Measurements from ENCODE around the gene ART4. TPM values are rescaled to one million over a fixed set of nuclear protein-coding genes. Genes with fewer than 3 reads are reported as not detected.

The ART4 gene
- total RNA-seq (2022; extraction: Qiagen RNA extraction), result 0.15 TPM in 1 of 5 replicates, not detected in the others

GRCh38 chr12:14843425-14843887 is at the start of gene ART4:
Gene ART4, minus strand, starts transcription at chr12:14843526. Its CDS starts 413 bp downstream, at chr12:14843113.

GRCh38 chr12:14885718-14886221 is 42.4 kb upstream of the ART4 start, which contains the start of gene MGP:
Gene MGP, minus strand, starts transcription at chr12:14885854. Its CDS starts 63 bp downstream, at chr12:14885791.

GRCh38 chr12:14814014-14814413 is 29.3 kb downstream of the ART4 start, which contains the start of gene SMCO3:
Gene SMCO3, minus strand, starts transcription at chr12:14814182. Its CDS starts 7,502 bp downstream, at chr12:14806680.

GRCh38 chr12:14803011-14803829 is 40.1 kb downstream of the ART4 start, which contains the start of the genes C12orf60 and WBP11:
Gene C12orf60, plus strand, starts transcription at chr12:14803670. Its CDS starts 19,266 bp downstream, at chr12:14822936.
Gene WBP11, minus strand, starts transcription at chr12:14803478. Its CDS starts 2,095 bp downstream, at chr12:14801383.

Other genes starting within 250 kb of the ART4 start
- gene GUCY2C, start 146.9 kb downstream of the ART4 start, total RNA-seq (2022; extraction: Qiagen RNA extraction), result 0.03 TPM in 1 of 5 replicates, not detected in the others
- gene WBP11, start 40.0 kb downstream of the ART4 start, total RNA-seq (2022; extraction: Qiagen RNA extraction), result 44.8 to 56.1 TPM (median 50.4 TPM) in 5 replicates
- gene C12orf60, start 39.9 kb downstream of the ART4 start, total RNA-seq (2022; extraction: Qiagen RNA extraction), result 1.3 to 2.1 TPM (median 1.5 TPM) in 5 replicates
- gene SMCO3, start 29.3 kb downstream of the ART4 start, total RNA-seq (2022; extraction: Qiagen RNA extraction), result 0.05 TPM in 1 of 5 replicates, not detected in the others
- gene MGP, start 42.3 kb upstream of the ART4 start, total RNA-seq (2022; extraction: Qiagen RNA extraction), result not detected in 5 replicates
- not detected in 5 replicates for gene ERP27, start 95.0 kb upstream of the ART4 start, total RNA-seq (2022; extraction: Qiagen RNA extraction)
- gene ARHGDIB, start 118.1 kb upstream of the ART4 start, total RNA-seq (2022; extraction: Qiagen RNA extraction), result 0.83 to 1.5 TPM (median 1.3 TPM) in 5 replicates
- not detected in 5 replicates for gene PDE6H, start 129.5 kb upstream of the ART4 start, total RNA-seq (2022; extraction: Qiagen RNA extraction)